HepG2 (cell line): ENCODE data around the gene MAOB. TPM values are rescaled to one million over a fixed set of nuclear protein-coding genes. Genes with fewer than 3 reads are reported as not detected.

ENCODE experiments used
- ETV5 ChIP-seq: IDR thresholded peaks from 2 replicates; pipeline ENCODE4 v1.6.1; 2018; ENCODE audit warnings: missing biosample characterization, missing genetic modification reagents, inconsistent platforms, borderline replicate concordance
- HBP1 ChIP-seq: IDR thresholded peaks from 2 replicates; pipeline ENCODE4 v1.6.1; 2016; ENCODE audit warnings: low read depth, control low read depth
- JARID2 ChIP-seq: sonication (generic); formaldehyde crosslinking; IDR thresholded peaks from 2 replicates; pipeline ENCODE4 v1.8.1; 2023; ENCODE audit warnings: missing genetic modification reagents, inconsistent platforms; ENCODE audit not compliant: insufficient replicate concordance
- KDM5A ChIP-seq: fragments of 200-600 bp; sonication (generic); IDR thresholded peaks from 2 replicates; pipeline ENCODE4 v1.7.0; 2018; ENCODE audit warnings: antibody characterized with exemption, mild to moderate bottlenecking, low read length, borderline replicate concordance
- MIER2 ChIP-seq: IDR thresholded peaks from 2 replicates; pipeline ENCODE4 v1.6.1; 2016; ENCODE audit warnings: missing biosample characterization, missing genetic modification reagents
- MXD4 ChIP-seq: IDR thresholded peaks from 2 replicates; pipeline ENCODE4 v1.6.1; 2016; ENCODE audit warnings: mild to moderate bottlenecking, missing biosample characterization, missing genetic modification reagents
- NR1H2 ChIP-seq: sonication (generic); formaldehyde crosslinking; IDR thresholded peaks from 2 replicates; pipeline ENCODE4 v1.8.1; 2022; ENCODE audit warnings: low read depth, missing genetic modification reagents, borderline replicate concordance
- NR2F6 ChIP-seq, 2 experiments: IDR thresholded peaks; 2 replicates each; pipeline ENCODE4 v1.6.1; 2016; ENCODE audit warnings: antibody characterized with exemption in 1 of 2, mild to moderate bottlenecking in 1 of 2
- PBX3 ChIP-seq: sonication (generic); formaldehyde crosslinking; IDR thresholded peaks from 2 replicates; pipeline ENCODE4 v1.8.1; 2023; ENCODE audit warnings: missing genetic modification reagents, inconsistent platforms, borderline replicate concordance
- SETDB1 ChIP-seq: sonication (generic); formaldehyde crosslinking; IDR thresholded peaks from 2 replicates; pipeline ENCODE4 v1.5.1; 2020; ENCODE audit warnings: missing genetic modification reagents, mild to moderate bottlenecking, borderline replicate concordance
- TP53 ChIP-seq: sonication (generic); formaldehyde crosslinking; conservative IDR thresholded peaks from 2 replicates; pipeline ENCODE4 v1.4.0; 2020; ENCODE audit warnings: missing genetic modification reagents
- YY1 ChIP-seq: IDR thresholded peaks from 2 replicates; pipeline ENCODE4 v1.6.1; 2011; ENCODE audit warnings: low read length, low read depth, moderate library complexity, mild to moderate bottlenecking; ENCODE audit not compliant: insufficient read depth, insufficient replicate concordance
- ZNF577 ChIP-seq: sonication (generic); formaldehyde crosslinking; IDR thresholded peaks from 2 replicates; pipeline ENCODE4 v1.4.0; 2020; ENCODE audit warnings: mild to moderate bottlenecking, low read depth, missing genetic modification reagents, borderline replicate concordance
- ZNF746 ChIP-seq: sonication (generic); formaldehyde crosslinking; IDR thresholded peaks from 2 replicates; pipeline ENCODE4 v1.8.0; 2022; ENCODE audit warnings: mild to moderate bottlenecking, missing genetic modification reagents
- ZNF776 ChIP-seq: sonication (generic); formaldehyde crosslinking; IDR thresholded peaks from 2 replicates; pipeline ENCODE4 v1.4.0; 2020; ENCODE audit warnings: mild to moderate bottlenecking, missing genetic modification reagents
- polyA plus RNA-seq, 8 experiments: library from polyadenylated mRNA; depleted of rRNA in 3 of 8; stranded (reverse) in 7 of 8; unstranded in 1 of 8; fragments of >200 nt; fragmentation: Illumina TruSeq in 4 of 8; extraction: Trizol in 4 of 8; gene quantifications; 2 replicates each; pipeline versions ENCODE4 v1.2.1 to v1.2.3, GENCODE V29; 2011 to 2016; ENCODE audit warnings: low read depth in 4 of 8, missing spikeins in 1 of 8, mixed read lengths in 1 of 8; ENCODE audit not compliant: insufficient read depth in 1 of 8
- total RNA-seq, 5 experiments: library from RNA; depleted of rRNA; stranded (reverse); fragments of >200 nt; fragmentation: Illumina TruSeq; extraction: Trizol; gene quantifications; 2 replicates each; pipeline ENCODE4 v1.2.3, GENCODE V29; 2016; ENCODE audit warnings: low read depth in 1 of 5
- TF ChIP-seq, protein P1 (sequence below): sonication (generic); formaldehyde crosslinking; IDR thresholded peaks from 2 replicates; pipeline ENCODE4 v1.5.0; 2020; ENCODE audit warnings: mild to moderate bottlenecking, missing genetic modification reagents
- TF ChIP-seq, protein P2 (sequence below): sonication (generic); formaldehyde crosslinking; IDR thresholded peaks from 2 replicates; pipeline ENCODE4 v1.4.0; 2020; ENCODE audit warnings: missing genetic modification reagents
- TF ChIP-seq, protein P3 (sequence below): sonication (generic); formaldehyde crosslinking; IDR thresholded peaks from 2 replicates; pipeline ENCODE4 v1.8.1; 2022; ENCODE audit warnings: mild to moderate bottlenecking, missing genetic modification reagents
- TF ChIP-seq, protein P4 (sequence below): sonication (generic); formaldehyde crosslinking; IDR thresholded peaks from 2 replicates; pipeline ENCODE4 v1.9.0; 2022; ENCODE audit warnings: low read depth, missing genetic modification reagents

The MAOB gene
- total and polyA plus RNA-seq, 2 of the 13 experiments (the other 11 are each of a cell fraction or from before 2014, with no cell fraction given) = 11.0 to 19.0 TPM

DNA sequence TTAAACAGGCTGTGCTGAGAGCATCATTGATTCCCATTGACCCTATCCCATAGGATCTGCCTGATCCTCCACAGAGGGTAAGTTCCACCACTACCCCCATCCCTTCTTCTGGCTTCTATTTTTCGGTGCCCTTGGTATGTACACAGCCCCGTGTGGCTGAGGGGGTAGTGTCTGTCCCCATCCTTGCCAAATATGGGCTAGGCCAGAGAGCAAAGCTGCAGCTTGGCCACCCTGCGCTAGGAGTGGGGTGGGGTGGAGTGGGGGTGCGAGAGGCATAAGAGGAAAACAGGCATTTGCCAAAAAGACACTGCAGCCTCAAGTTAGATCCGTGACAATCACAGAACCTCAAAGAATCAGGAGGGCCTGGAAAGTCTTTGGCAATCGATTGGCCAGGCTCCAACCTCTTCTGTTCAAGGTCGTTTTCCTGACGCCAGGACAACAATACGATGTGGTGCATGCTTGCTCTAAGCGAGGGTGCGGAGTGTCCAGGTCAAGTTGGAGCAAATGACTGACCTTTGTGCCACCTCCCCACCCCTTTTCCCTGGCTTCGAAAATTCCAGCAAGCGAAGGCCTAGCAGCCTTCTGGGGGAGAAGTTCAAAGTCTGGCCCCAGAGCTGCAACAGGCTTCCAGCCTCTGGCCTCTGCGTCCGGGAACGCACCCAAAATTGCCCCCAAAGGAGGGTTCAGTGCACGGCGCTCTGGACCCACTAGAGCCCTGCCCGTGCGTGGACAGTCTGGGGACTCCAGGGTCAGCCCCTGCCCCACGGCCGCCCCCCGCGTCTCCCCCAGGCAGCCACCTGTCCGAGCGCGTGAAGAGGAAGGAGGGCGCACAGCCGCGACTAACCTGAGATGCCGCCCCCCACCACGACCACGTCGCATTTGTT lies 598 bp downstream of the MAOB start (continued):
- no peak for TF ChIP-seq ZNF776 (CRISPR knock-in tag)
- TF ChIP-seq NR1H2 (CRISPR knock-in tag) = no peak
- TF ChIP-seq YY1 = no peak
- TF ChIP-seq PBX3 = no peak
- TF ChIP-seq, protein P1, sequence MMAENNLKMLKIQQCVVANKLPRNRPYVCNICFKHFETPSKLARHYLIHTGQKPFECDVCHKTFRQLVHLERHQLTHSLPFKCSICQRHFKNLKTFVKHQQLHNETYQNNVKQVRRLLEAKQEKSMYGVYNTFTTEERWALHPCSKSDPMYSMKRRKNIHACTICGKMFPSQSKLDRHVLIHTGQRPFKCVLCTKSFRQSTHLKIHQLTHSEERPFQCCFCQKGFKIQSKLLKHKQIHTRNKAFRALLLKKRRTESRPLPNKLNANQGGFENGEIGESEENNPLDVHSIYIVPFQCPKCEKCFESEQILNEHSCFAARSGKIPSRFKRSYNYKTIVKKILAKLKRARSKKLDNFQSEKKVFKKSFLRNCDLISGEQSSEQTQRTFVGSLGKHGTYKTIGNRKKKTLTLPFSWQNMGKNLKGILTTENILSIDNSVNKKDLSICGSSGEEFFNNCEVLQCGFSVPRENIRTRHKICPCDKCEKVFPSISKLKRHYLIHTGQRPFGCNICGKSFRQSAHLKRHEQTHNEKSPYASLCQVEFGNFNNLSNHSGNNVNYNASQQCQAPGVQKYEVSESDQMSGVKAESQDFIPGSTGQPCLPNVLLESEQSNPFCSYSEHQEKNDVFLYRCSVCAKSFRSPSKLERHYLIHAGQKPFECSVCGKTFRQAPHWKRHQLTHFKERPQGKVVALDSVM (CRISPR knock-in tag) = no peak
- peak; percentile 86 for TF ChIP-seq NR2F6 (IDR thresholded peaks at IDR 0.05)
- peak; percentile 88 for TF ChIP-seq NR2F6 (CRISPR knock-in tag; IDR thresholded peaks at IDR 0.05)
- TF ChIP-seq TP53 (CRISPR knock-in tag) = no peak
- no peak for TF ChIP-seq MXD4 (CRISPR knock-in tag)
- TF ChIP-seq KDM5A = no peak
- TF ChIP-seq JARID2 = no peak
- no peak for TF ChIP-seq SETDB1
- TF ChIP-seq, protein P2, sequence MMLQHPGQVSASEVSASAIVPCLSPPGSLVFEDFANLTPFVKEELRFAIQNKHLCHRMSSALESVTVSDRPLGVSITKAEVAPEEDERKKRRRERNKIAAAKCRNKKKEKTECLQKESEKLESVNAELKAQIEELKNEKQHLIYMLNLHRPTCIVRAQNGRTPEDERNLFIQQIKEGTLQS (CRISPR knock-in tag) = no peak
- TF ChIP-seq, protein P3, sequence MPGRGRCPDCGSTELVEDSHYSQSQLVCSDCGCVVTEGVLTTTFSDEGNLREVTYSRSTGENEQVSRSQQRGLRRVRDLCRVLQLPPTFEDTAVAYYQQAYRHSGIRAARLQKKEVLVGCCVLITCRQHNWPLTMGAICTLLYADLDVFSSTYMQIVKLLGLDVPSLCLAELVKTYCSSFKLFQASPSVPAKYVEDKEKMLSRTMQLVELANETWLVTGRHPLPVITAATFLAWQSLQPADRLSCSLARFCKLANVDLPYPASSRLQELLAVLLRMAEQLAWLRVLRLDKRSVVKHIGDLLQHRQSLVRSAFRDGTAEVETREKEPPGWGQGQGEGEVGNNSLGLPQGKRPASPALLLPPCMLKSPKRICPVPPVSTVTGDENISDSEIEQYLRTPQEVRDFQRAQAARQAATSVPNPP (CRISPR knock-in tag) = no peak
- TF ChIP-seq HBP1 (CRISPR knock-in tag) = no peak
- no peak for TF ChIP-seq MIER2 (CRISPR knock-in tag)
- TF ChIP-seq ZNF577 (CRISPR knock-in tag) = no peak
- TF ChIP-seq ETV5 (CRISPR knock-in tag) = no peak
- TF ChIP-seq, protein P4, sequence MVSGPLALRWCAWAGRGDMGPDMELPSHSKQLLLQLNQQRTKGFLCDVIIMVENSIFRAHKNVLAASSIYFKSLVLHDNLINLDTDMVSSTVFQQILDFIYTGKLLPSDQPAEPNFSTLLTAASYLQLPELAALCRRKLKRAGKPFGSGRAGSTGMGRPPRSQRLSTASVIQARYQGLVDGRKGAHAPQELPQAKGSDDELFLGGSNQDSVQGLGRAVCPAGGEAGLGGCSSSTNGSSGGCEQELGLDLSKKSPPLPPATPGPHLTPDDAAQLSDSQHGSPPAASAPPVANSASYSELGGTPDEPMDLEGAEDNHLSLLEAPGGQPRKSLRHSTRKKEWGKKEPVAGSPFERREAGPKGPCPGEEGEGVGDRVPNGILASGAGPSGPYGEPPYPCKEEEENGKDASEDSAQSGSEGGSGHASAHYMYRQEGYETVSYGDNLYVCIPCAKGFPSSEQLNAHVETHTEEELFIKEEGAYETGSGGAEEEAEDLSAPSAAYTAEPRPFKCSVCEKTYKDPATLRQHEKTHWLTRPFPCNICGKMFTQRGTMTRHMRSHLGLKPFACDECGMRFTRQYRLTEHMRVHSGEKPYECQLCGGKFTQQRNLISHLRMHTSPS (CRISPR knock-in tag) = no peak
- peak; percentile 66; the same call in 1 of the 2 replicates for TF ChIP-seq ZNF746 (CRISPR knock-in tag)
